SH-SY5Y (cell line): ENCODE results near the gene TRIP6.

Experiments used
- GATA2 ChIP-seq: IDR thresholded peaks from 2 replicates; pipeline ENCODE4 v1.6.1; 2011; ENCODE audit warnings: mild to moderate bottlenecking, low read depth, low read length
- GATA3 ChIP-seq: IDR thresholded peaks from 2 replicates; pipeline ENCODE4 v1.6.1; 2011; ENCODE audit warnings: low read depth, mild to moderate bottlenecking, low read length, moderate library complexity

DNA sequence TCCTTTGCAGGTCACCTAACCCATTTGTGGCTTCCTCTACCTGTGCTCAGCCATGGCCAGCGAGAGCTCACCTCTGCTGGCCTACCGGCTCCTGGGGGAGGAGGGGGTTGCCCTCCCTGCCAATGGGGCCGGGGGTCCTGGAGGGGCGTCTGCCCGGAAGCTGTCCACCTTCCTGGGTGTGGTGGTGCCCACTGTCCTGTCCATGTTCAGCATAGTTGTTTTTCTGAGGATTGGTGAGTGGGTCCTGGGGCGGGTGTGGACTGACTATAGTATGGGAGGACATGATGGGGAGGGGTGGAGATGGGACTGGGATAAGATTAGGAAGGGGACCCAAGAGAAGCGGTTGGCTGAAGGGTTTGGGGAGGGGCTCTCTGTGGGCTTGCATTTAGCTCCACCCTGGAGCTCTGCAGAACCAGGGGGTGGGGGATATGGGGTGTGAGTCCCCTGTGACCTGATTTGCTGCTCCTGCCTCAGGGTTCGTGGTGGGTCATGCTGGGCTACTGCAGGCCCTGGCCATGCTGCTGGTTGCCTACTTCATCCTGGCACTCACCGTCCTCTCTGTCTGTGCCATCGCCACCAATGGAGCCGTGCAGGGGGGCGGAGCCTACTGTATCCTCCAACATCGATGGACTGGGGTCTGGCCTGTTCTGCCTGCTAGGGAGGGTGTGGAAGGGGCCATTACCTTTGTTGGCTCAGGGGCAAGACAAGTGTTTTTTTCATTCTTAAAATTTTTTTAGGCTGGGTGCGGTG lies 12.9 kb upstream of the TRIP6 start:
- TF ChIP-seq GATA2 (no peak), GATA3 (no peak)
